Brain pericyte (primary cell): Measurements from ENCODE around the gene CPT1B.
"Not testable (repeated sequence)": the region's sequence is repeated elsewhere in the genome, so short reads cannot be mapped to it uniquely, and the experiment has no call there.

ENCODE experiments used
- DNase-seq: peaks from one replicate; pipeline ENCODE4 v3.0.0-alpha.2; 2012; ENCODE audit warnings: low read depth, low spot score

Gene CPT1B

DNA sequence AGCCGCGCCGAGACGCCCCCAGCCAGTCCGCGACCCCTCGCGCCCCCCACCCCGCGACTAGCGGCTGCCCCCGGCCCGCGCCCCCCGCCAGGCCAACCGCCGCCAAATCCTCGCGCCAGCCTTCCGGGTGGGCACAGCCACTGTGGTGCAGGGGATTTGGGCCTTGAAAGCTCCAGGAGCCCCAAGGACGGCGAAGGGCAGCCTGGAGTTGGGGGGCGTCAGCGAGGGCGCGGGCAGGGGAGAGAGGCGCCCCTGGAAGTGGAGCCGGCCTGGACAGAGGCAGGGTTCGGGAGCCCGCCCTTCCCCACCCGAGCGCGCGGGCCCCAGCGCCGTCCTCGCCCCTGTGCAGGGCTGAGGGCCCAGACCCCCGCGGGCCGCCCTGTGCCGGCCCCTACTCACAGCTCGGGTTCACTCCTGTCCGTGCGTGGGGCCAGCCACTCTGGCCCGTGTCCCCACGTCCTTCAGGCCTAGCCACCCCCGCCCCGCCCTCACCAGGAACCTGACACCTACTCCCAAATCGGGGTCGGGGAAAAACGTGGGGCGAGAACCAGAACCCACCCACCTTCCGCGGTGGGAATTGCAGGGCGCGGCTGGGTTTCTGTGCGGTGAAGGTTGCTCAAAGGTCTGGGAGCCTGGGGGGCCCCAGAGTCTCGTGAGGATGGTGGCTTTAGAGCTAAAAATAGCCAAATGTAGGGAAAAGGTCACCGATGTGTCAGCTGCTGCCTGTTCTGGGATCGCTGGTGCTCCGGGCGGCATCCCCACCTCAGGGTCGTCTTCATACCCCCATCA is at the start of gene CPT1B:
Gene CPT1B (minus strand): TSS at position 441 of the 789 bp plus-strand sequence. CDS start 512 bp downstream, outside the sequence.
- DNase-seq: no peak

DNA sequence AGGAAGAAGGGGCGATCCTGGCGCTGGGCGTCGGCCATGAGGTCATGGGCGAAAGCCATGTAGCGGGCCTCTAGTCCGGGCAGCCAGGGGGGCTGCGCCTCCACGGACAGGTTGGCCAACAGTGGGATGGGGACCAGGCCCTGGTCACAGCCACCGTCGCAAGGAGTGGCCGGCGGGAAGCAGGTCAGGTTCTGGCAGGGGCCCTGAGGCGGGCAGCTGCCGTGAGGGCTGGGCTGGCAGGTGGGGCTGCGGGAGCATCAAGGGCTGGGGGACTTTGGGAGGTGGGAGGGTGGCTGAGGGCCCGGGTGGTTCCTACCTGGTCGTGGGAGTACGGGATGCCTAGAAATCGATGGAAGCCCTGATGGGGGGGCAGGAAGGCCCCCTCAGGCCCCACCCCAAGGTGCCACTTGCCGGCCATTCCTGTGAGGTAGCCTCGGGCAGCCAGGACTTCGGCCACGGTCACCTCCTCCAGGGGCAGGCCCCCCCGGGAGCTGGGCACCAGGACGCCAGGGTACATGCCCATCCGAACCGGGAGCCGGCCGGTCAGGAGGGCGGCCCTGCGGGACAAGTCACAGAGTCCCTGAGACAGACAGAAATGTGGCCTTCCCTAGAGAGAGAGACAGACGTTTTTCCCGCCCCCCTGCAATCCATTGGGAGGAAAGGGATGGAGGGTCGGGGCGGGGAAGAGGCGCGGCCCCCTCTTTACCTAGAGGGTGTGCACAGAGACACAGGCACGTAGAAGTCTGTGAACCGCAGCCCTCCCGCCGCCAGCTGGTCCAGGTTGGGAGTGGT is 48.8 kb upstream of the CPT1B start:
- no peak for DNase-seq

DNA sequence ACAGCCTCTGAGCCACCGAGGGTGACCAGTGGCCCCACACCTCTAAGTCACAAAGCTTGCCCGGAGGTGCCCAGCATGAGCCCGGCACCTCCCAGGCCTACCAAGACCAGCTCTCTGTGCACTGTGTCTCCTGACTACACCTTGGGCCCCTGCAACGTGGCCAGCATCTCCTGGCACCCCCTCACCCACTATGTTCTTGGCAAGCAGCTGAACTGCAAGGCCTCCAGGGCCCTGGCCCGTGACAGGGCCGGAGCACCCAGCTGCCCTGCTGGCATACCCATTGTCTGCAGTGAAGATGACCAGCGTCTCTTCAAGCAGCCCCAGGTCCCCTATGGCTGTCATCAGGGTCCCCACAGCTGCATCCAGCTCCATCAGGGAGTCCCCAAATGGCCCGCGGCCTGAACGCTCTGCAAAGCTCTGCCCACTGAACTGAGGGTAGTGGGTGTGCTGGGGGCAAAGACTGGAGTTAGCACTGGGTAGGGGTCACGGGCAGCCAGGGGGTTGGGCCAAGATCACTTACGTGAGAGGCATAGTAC is 48.2 kb upstream of the CPT1B start:
- DNase-seq: no peak

DNA sequence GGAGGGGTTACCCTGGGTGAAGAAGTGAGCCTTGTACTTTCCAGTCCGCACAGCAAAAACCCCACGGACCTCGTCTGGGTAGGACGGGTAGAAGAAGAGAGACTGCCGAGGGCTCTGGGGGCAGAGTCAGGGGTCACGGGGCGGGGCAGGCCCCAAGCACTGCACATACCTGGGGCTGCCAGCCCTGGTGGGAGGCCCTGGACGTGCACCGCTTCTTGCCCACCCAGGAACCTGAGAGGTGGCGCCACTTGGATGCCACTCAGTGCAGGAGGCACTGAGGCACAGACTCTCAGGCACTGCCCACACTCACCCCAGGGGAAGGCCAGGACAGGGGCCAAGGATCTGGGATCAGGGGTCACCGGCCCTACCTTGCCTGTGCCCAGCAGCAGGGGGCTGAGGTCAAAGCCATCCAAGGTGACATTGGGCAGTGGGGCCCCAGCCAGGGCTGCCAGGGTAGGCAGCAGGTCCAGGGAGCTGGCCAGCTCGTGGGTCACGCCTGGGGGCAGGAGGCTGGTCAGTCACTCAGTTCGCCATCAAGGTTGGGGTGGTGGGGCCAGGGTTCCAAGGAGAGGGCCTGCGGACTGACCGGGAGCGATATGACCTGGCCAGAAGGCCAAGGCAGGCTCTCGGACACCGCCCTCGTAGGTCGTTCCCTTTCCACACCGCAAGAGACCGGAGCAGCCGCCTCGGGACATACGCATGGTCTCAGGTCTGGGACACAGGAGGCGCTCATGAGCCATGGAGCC is 47.5 kb upstream of the CPT1B start:
- DNase-seq: no peak

DNA sequence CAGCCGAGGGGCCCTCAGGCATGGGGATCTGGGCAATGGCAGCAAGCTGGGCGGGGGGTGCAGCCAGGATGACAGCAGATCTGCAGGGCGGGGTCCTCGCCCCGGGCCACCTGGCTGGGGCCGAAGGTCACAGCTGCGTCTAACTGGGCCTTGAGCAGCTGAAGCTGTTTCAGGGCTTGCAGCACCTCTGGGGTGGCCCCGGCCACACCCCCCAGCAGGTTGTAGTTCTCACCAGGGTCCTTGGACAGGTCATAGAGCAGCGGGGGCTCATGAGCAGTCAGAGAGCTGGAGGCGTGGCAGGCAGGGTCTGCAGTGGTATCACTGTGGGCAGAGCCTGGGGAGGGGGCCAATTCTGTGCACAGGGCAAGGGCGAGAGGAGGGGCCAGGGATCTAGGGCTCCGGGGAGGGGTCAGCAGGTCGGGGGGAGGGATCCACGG is 46.9 kb upstream of the CPT1B start:
- no peak for DNase-seq

DNA sequence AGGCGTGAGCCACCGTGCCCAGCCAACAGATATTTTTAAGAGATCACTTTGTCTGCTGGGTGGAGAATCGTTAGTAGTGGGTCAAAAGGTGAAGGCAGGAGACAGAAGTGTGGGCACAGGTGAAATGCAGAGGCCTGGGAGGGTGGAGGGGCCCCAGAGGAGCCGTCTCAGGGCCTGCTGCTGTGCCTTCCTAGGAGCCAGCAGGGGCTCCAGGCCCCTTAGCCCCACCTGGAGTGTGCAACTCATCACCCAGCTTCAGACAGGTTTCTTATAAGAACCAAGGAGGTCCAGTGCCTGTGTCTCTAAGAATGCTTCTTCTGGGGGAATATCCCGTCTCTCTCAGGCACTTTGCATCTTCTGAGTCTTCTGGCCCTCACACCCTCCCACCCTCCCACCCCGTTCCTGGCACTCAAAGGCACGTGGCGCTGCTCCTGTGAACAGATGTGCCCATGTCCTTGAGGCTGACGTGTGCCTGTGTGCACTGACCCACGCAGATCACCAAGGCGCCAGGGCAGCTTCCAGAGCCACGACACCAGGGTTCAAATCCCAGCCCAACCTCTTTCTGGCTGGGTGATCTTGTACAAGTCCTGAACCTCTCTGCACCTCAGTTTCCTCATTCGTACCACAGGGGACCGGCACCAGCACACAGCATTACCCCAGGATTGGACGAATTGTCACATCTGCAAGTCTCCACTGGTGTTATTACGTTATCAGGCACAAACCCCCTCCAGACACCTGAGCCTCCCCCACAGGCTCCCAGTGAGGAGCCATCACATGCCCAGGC is 46.3 kb upstream of the CPT1B start:
- DNase-seq: no peak

DNA sequence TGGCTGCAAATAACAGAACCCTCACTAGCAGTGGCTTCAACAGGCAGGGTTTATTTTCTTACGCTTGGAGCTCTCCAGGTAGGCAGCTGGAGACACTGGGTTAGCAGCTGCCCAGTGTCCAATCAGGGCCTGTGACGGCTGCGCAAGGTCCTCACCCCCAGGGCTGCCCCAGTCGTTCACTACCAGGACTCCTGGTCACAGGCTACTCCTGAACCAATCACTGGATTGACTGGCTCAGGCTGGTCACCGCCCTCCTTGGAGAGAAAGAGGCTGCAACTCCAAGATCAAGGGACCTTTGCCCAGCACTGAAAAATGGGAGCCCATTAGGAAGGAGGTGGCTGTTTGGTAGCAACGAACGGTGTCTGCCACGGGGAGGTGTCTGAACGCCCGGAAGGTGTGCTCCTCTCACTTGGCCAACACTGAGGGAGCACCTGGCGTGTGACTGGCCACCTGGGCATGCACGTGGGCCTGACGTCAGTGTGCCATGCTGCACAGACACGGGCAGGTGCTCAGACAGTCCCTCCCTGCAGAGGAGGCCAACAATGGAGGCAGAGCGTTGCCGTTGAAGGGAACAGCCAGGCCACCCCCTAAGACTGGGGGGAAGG is 44.6 kb upstream of the CPT1B start:
- DNase-seq: no peak

DNA sequence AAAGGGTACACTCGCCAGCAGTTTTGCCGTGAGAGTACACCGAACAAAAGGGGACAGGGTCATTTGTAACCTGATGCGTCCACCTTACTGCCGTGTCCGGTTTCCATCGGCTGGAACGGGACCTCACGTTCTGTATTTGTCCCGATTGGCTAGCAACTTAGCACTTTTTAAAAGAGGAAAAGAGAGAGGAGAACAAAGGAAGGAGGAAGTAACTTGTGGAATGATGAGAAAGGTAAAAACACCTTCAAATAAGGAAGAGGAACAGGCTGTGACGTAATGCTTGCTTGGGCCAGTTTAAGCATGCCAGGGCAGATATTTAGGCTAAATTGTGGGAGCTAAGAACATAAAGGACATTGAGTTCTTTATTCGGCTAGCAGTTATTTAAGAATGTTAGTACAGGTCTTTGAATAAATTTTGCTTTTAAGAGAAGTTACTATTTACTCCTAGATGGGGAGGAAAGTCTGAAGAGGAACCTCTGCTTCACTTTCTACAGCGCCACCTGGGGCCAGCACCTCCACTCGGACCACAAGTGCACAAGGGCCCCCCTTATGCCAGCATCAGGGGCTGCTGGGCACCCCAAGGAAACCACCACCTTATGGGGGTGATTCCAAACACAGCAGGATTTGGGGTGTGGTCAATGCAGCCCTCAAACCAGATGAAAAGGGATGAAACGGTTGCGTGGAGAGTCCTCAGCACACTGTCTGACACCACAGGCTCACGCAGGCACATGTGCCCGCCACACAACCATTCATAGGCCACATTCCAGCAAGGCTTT is 43.9 kb upstream of the CPT1B start:
- DNase-seq: no peak

DNA sequence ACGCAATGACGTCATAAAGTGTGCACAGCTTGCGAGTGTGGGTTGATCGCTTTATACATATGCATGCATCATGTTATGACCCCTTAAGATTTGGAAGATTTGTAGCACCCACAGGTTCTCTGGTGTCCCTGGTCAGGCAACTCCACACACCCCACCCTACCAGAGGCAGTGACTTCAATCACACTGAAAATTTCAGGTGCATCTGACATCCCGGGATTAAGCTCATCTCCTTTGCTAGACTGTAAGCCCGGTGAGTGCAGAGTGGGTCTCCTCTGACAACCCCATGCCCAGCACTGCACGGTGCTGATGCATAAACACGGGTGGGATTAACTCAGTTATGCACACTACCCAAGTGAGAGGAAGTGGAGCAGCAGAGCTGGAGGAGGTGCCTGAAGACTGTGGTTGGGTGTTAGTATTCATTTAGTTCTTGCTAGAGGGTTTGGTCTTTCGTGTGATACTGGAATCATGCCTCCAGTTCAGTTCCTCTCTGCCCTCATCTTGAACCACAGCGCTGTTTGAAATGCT is 43.2 kb upstream of the CPT1B start:
- no peak for DNase-seq

DNA sequence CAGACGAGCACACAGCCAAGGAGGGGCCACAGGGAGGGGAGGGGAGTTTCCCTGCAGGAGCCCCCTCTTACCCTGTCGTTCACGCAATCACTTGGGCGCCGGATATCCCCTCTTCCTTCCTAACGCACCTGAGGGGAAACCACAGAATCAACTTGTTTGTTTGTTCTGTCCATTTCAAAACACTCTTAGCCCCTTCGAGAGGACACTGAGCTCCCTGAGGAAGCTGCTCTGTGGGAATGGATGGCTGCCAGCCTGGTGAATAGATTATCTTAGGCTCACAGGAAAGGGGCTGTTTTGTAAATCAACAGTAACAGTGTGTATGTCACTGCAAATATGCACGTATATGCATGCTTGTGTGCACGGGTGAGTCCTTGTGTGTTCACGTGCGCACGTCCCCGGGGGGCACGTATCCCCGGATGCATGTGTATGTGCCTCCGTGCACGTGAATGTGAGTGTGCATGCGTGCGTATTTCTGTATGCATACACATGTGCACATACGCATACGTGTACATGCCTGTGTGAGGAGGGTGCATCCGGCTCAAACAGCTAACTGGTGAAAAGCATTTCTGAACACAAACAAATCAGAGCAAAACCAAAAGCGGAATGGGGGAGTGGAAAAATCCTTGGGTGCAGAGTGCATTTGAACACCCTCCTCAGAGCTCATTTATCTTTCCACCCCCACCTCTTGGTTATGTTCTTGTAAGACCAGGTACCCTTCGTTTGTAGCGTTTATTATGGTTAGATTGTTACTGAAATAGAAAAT is 42.5 kb upstream of the CPT1B start:
- DNase-seq: no peak

DNA sequence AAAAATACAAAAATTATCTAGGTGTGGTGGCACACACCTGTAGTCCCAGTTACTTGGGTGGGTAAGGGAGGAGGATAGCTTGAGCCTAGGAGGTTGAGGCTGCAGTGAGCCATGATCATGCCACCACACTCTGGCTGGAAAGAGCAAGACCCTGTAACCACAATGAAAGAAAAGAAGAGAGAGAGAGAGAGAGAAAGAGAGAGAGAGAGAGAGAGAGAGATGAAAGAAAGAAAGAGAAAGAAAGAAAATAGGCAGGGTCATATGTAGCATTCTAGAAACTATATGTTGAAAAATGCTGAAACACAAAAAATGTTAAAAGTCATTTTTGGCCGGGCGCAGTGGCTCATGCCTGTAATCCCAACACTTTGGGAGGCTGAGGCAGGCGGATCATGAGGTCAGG is 36.1 kb upstream of the CPT1B start:
- not testable (repeated sequence) for DNase-seq

DNA sequence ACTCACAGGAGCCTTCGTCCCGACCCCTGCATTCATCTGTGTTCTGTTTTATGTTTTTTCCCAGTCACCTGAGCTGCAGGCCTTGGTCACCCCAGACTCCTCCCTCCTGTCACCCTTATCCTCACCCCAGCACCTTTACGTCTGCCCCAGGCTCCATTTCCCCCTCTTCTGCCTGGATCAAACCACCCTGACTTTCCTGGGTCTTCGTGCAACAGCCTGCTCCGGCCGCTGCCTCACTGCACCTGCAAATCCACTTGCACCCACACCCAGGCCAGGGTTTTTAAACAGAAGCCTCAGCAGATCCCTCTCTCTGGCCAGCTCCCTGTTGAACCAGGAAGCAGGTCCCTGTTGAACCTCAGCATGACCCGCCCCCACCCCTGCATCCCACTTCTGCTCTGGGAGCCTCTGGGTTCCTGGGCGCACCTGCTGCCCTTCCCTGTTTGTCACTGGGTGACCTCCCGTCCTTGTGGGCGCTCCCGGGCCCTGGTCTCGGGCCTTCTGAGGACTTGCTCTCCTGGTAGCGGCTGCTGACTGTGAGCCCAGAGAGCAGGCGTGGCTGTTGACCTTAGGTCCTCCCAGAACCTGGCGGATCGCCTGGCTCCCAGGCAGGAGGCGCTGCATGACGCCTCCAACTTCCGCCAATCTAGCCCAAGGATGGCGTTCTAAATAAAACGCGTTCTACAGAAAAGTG is 35.2 kb upstream of the CPT1B start:
- no peak for DNase-seq

DNA sequence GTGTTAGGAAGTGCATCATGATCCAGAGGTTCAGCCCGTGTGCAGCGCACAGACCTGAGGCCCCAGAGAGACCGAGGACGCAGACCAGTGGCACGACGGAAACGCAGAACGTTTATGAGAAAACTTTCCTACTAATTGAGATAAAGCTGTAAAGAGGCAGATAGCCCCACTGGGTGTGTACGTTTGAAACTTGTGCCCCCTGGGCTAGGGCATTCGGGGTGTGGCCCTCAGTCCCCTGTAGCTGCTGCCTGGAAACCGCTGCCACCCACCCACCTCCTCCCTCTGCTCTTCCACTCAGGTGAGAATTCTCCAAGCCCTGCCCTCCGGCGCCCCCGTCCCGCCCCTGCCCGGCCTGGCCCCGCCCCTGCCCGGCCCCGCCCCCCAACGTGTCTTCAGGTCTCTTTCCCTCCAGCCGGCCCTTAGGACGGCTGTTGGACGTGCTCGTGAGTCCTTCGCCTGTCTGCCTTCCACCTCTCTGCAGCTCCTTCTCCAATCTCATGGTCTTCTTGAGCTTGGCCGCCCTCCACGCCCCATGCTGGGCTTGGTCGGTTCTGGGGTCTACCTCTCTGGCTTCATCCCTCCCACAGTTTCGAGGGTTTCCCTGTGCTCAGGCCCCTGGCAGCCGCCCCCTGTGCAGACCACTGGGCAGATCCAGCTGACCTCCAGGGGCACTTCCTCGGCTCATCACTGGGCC is 34.4 kb upstream of the CPT1B start:
- DNase-seq: no peak

DNA sequence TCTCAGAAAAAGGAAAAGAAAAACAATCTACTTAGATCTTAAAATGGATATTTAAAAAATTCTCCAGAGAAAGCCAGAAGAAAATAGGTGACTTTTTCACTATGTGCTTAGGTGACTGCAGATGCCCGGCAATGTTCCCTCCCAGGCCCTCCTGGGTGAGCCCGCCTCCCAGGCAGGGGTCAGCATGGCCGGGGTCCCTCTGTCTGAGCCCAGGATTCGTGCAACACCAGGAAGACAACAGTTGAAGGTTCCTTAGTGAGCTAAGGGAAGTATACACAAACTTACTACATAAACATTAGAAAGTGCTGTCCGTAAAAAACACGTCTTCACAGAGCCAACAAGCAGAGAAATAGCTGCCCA is 33.9 kb upstream of the CPT1B start:
- no peak for DNase-seq

DNA sequence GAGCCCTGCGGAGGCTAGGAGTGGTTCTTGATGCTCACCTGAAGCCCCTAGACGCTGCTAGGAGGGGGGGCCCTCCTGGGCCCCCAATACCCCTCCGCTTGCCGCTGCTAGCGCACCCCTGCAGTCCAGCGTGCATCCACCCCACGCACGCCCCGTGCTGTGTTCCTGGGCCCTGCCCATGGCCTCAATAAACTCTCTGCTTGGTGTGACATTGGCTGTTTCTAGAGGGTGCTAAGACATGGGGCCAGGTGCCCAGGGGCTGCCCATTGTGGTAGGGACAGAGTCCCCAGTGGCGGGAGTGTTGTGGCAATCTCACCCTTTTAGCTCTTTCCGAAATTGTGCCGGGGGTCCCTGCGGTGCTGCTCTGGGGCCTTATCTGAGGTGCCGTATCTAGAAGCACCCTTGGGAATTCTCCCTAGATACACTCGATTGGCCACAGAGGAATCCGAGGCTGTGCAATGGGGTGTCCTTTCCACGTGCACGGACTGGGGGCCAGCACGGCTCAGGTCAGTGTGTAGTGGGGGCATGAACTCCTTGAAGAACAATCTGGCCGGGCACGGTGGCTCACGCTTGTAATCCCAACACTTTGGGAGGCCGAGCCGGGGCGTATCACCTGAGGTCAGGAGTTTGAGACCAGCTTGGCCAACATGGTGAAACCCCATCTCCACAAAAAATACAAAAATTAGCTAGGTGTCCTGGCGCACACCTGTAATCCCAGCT is 33.3 kb upstream of the CPT1B start:
- no peak for DNase-seq

DNA sequence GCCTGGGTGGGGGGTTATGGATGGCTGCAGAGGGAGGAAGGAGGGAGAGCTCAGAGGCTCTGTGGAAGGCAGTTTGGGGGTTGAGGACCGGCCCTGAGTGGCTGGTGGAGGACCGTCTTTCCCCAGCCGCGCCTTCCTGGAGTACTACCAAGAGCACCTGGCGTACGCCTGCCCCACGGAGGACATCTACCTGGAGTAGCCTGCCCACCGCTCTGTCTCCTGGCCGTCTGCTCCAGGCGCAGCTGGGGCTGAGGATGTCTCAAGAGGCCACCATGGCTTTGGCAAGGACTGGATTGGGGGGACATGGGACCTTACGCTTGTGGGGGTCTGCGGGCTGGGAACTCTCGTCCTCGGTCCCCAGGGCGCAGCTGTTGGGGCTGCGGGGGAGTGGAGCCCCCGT is 32.4 kb upstream of the CPT1B start:
- no peak for DNase-seq

DNA sequence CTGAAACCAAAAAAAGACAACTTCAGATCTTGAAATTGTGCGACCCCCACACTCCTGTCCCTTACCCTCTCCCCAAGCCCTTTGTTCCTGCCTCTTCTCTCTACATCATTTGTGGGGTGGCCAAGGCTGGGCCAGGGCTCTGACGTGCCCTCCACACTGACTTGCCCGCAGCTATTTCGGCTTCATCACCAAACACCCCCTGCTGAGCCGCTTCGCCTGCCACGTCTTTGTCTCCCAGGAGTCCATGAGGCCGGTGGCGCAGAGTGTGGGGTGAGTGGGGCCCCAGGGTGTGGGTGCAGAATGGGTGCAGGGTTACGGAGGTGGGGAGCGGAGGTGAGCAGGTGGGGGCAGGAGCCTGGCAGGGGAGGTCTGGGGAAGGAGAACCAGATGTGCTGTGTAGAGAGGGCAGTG is 31.8 kb upstream of the CPT1B start:
- no peak for DNase-seq
